ENCODE data around the gene MKI67. TPM values are rescaled to one million over a fixed set of nuclear protein-coding genes. Genes with fewer than 3 reads are reported as not detected.

Gene MKI67
- total RNA-seq, 2 experiments from 2014 or later = 333 to 418 TPM

- Mint-ChIP-seq H3K27ac (no peak overlapping the region), H3K4me1 (peaks cover 28% of the 10 kb centered on the region), H3K9me3 (ENCODE audit: low read depth) (no peaks in the 10 kb centered on the region), H3K4me3 (no peak overlapping the region), H3K27me3 (no peaks in the 10 kb centered on the region), H3K36me3 (peaks cover 36% of the 10 kb centered on the region)
- no peak for ATAC-seq
- CTCF ChIA-PET = interaction anchor here (1.7 to 7.5 kb wide), 5 partner anchors 9 to 42 kb away, joined by 5 to 77 read pairs (median 13); no protein-coding TSS in a partner anchor
- no peak for DNase-seq
These were observed 72.9 kb downstream of the MKI67 start for GRCh38 chr10:128053356-128053755.

GRCh38 chr10:128052696-128053095, 73.5 kb downstream of the MKI67 start:
- CTCF ChIA-PET = interaction anchor here (1.1 to 7.5 kb wide), 4 partner anchors 11 to 126 kb away, joined by 3 to 77 read pairs (median 14); no protein-coding TSS in a partner anchor
- DNase-seq (no peak), ATAC-seq (no peak)
- no peak overlapping the region for H3K27ac Mint-ChIP-seq
- no peak overlapping the region for H3K4me3 Mint-ChIP-seq
- no peaks in the 10 kb centered on the region for H3K9me3 Mint-ChIP-seq (ENCODE audit: low read depth)
- peaks cover 34% of the 10 kb centered on the region for H3K4me1 Mint-ChIP-seq
- H3K27me3 Mint-ChIP-seq = no peaks in the 10 kb centered on the region
- peaks cover 38% of the 10 kb centered on the region for H3K36me3 Mint-ChIP-seq

GRCh38 chr10:128051548-128051947, 74.7 kb downstream of the MKI67 start:
- Mint-ChIP-seq H3K27me3 (no peaks in the 10 kb centered on the region), H3K9me3 (ENCODE audit: low read depth) (no peaks in the 10 kb centered on the region), H3K36me3 (peaks cover 34% of the 10 kb centered on the region), H3K4me3 (no peak overlapping the region), H3K4me1 (peaks cover 43% of the 10 kb centered on the region), H3K27ac (no peak overlapping the region)
- ATAC-seq (no peak), DNase-seq (no peak)
- CTCF ChIA-PET = interaction anchor here (0.8 to 7.5 kb wide), 5 partner anchors 12 to 127 kb away, joined by 3 to 77 read pairs (median 13); no protein-coding TSS in a partner anchor

GRCh38 chr10:128050936-128051335, 75.3 kb downstream of the MKI67 start:
- DNase-seq = no peak
- no peaks in the 10 kb centered on the region for H3K27me3 Mint-ChIP-seq
- H3K36me3 Mint-ChIP-seq = peaks cover 30% of the 10 kb centered on the region
- CTCF ChIA-PET = interaction anchor here (0.8 to 7.5 kb wide), 4 partner anchors 13 to 27 kb away, joined by 3 to 77 read pairs (median 14); no protein-coding TSS in a partner anchor
- H3K9me3 Mint-ChIP-seq (ENCODE audit: low read depth) = no peaks in the 10 kb centered on the region
- H3K4me1 Mint-ChIP-seq = peaks cover 48% of the 10 kb centered on the region
- ATAC-seq = no peak
- H3K27ac Mint-ChIP-seq = no peak overlapping the region
- H3K4me3 Mint-ChIP-seq = no peak overlapping the region

- Mint-ChIP-seq H3K36me3 (peaks cover 26% of the 10 kb centered on the region), H3K9me3 (ENCODE audit: low read depth) (no peaks in the 10 kb centered on the region), H3K4me3 (no peak overlapping the region), H3K27ac (no peak overlapping the region), H3K4me1 (peaks cover 49% of the 10 kb centered on the region), H3K27me3 (no peaks in the 10 kb centered on the region)
- ATAC-seq (no peak), DNase-seq (no peak)
- CTCF ChIA-PET = interaction anchor here (7.5 kb wide), 1 partner anchor 14 kb away, joined by 77 read pairs; no protein-coding TSS in a partner anchor
These were observed 76.1 kb downstream of the MKI67 start for GRCh38 chr10:128050121-128050516.

- Mint-ChIP-seq H3K27me3 (no peaks in the 10 kb centered on the region), H3K4me3 (peak overlapping the region; percentile 79), H3K27ac (peak overlapping the region; percentile 91), H3K36me3 (peaks cover 26% of the 10 kb centered on the region), H3K4me1 (peaks cover 49% of the 10 kb centered on the region), H3K9me3 (ENCODE audit: low read depth) (no peaks in the 10 kb centered on the region)
- ATAC-seq (no peak), DNase-seq (no peak)
- CTCF ChIA-PET = interaction anchor here (1.2 to 7.5 kb wide), 5 partner anchors 14 to 163 kb away, joined by 3 to 77 read pairs (median 24); no protein-coding TSS in a partner anchor
These were observed 76.8 kb downstream of the MKI67 start for GRCh38 chr10:128049226-128050120.

GRCh38 chr10:128048819-128049210, 77.4 kb downstream of the MKI67 start:
- Mint-ChIP-seq H3K4me3 (peak overlapping the region; percentile 79), H3K27me3 (no peaks in the 10 kb centered on the region), H3K4me1 (peaks cover 49% of the 10 kb centered on the region), H3K36me3 (peaks cover 26% of the 10 kb centered on the region), H3K9me3 (ENCODE audit: low read depth) (no peaks in the 10 kb centered on the region), H3K27ac (peak overlapping the region; percentile 91)
- DNase-seq = no peak
- no peak for ATAC-seq
- CTCF ChIA-PET = interaction anchor here (1.2 to 7.5 kb wide), 8 partner anchors 13 to 164 kb away, joined by 3 to 77 read pairs (median 4); no protein-coding TSS in a partner anchor

- CTCF ChIA-PET = interaction anchor here (1.1 to 7.5 kb wide), 14 partner anchors 13 to 165 kb away, joined by 3 to 77 read pairs (median 4); partner anchors contain the start of genes MKI67 and PTPRE
- ATAC-seq (peak; percentile 34), DNase-seq (peak; percentile 67)
- Mint-ChIP-seq H3K27ac (peak overlapping the region; percentile 91), H3K27me3 (no peaks in the 10 kb centered on the region), H3K4me3 (peak overlapping the region; percentile 79), H3K36me3 (peaks cover 26% of the 10 kb centered on the region), H3K9me3 (ENCODE audit: low read depth) (no peaks in the 10 kb centered on the region), H3K4me1 (peaks cover 49% of the 10 kb centered on the region)
These were observed 78.0 kb downstream of the MKI67 start for GRCh38 chr10:128047991-128048818.

GRCh38 chr10:128047351-128047750, 78.9 kb downstream of the MKI67 start:
- H3K36me3 Mint-ChIP-seq = peaks cover 19% of the 10 kb centered on the region
- no peaks in the 10 kb centered on the region for H3K27me3 Mint-ChIP-seq
- DNase-seq (peak; percentile 93), ATAC-seq (peak; percentile 99)
- H3K4me1 Mint-ChIP-seq = peaks cover 51% of the 10 kb centered on the region
- H3K9me3 Mint-ChIP-seq (ENCODE audit: low read depth) = no peaks in the 10 kb centered on the region
- peak overlapping the region; percentile 79 for H3K4me3 Mint-ChIP-seq
- peak overlapping the region; percentile 91 for H3K27ac Mint-ChIP-seq
- CTCF ChIA-PET = interaction anchor here (1.1 to 7.5 kb wide), 11 partner anchors 12 to 165 kb away, joined by 3 to 77 read pairs (median 5); partner anchors contain the start of genes MKI67 and PTPRE

GRCh38 chr10:128046953-128047290, 79.3 kb downstream of the MKI67 start:
- H3K4me3 Mint-ChIP-seq = peak overlapping the region; percentile 79
- H3K4me1 Mint-ChIP-seq = peaks cover 55% of the 10 kb centered on the region
- H3K36me3 Mint-ChIP-seq = peaks cover 16% of the 10 kb centered on the region
- CTCF ChIA-PET = interaction anchor here (1.1 to 7.5 kb wide), 9 partner anchors 12 to 165 kb away, joined by 3 to 77 read pairs (median 6); partner anchors contain the start of genes MKI67 and PTPRE
- H3K9me3 Mint-ChIP-seq (ENCODE audit: low read depth) = no peaks in the 10 kb centered on the region
- no peaks in the 10 kb centered on the region for H3K27me3 Mint-ChIP-seq
- DNase-seq = no peak
- ATAC-seq = no peak
- peak overlapping the region; percentile 91 for H3K27ac Mint-ChIP-seq
